ENCODE measurements around the gene RYR3.

The RYR3 gene

DNA sequence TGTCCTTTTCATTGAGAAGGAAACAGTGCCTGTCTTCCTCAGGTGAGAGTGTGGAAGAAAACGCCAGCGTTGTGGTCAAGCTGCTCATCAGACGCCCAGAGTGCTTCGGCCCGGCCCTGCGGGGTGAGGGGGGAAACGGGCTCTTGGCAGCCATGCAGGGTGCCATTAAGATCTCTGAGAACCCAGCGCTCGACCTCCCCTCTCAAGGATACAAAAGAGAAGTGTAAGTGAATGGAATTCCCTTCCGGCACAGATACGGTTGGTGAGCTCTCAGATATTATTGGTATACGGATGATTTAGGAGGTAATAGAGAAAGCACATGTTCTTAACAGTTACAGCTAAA, 411.9 kb downstream of the RYR3 start (continued):
- TF ChIP-seq ZNF157 (tag by site-specific recombination; IDR thresholded peaks at IDR 0.05), result no peak

GRCh38 chr15:33724321-33725036, 413.7 kb downstream of the RYR3 start:
- TF ChIP-seq, protein P1, sequence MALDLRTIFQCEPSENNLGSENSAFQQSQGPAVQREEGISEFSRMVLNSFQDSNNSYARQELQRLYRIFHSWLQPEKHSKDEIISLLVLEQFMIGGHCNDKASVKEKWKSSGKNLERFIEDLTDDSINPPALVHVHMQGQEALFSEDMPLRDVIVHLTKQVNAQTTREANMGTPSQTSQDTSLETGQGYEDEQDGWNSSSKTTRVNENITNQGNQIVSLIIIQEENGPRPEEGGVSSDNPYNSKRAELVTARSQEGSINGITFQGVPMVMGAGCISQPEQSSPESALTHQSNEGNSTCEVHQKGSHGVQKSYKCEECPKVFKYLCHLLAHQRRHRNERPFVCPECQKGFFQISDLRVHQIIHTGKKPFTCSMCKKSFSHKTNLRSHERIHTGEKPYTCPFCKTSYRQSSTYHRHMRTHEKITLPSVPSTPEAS (tag by site-specific recombination; IDR thresholded peaks at IDR 0.05), result no peak
- TF ChIP-seq KLF17 (tag by site-specific recombination; IDR thresholded peaks at IDR 0.05) (no peak), ZNF10 (tag by site-specific recombination; IDR thresholded peaks at IDR 0.05) (no peak), ZNF324 (tag by site-specific recombination; IDR thresholded peaks at IDR 0.05) (no peak), ZBTB48 (tag by site-specific recombination; IDR thresholded peaks at IDR 0.05) (no peak)
- ChIA-PET CTCF (interaction anchor here (0.7 to 1.1 kb wide), 2 partner anchors 11 to 415 kb away, joined by 3 to 4 read pairs; no protein-coding TSS in a partner anchor), POLR2A (no interaction called here)

DNA sequence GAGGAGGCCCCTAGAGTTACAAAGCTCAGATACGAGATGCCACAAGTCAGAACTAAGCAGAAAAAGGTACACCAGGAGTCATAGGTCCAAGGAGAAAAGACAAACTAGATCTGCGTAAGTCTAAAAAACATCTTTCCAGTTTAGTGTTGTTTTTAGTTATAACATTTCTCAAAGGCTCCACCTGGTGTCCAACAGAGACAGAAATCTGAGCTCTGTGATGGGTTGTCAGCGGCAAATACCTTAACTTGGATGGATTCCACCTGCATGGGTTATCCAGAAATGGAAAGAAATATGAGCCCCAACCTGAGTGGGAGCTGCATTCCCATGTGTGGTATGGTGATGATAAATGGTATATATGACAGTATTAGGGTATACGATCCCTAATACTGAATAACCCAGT, 418.9 kb downstream of the RYR3 start:
- Histone ChIP-seq H3K4me3 (ENCODE audit: low read depth, low read length) (no peak overlapping the region), H3K4me1 (ENCODE audit: control insufficient read depth, insufficient read depth, low read length) (no peaks in the 10 kb centered on the region), H3K27ac (ENCODE audit: extremely low read depth, low read depth, low read length) (no peak overlapping the region), H3K36me3 (ENCODE audit: control insufficient read depth in 2 of 2, insufficient read depth in 1 of 2, low read length in 2 of 2) (no peaks in the 10 kb centered on the region), H3K9me3 (ENCODE audit: control insufficient read depth, insufficient read depth, low read depth, low read length) (no peaks in the 10 kb centered on the region)
- ChIA-PET POLR2A (no interaction called here), CTCF (interaction anchor here (0.6 to 2.5 kb wide), 10 partner anchors 8 to 514 kb away, joined by 3 to 10 read pairs (median 4); no protein-coding TSS in a partner anchor)
- no peak for TF ChIP-seq ZBTB21 (tag by site-specific recombination; IDR thresholded peaks at IDR 0.05)

More at GRCh38 chr15:33724321-33725036, 413.7 kb downstream of the RYR3 start:
- no peaks in the 10 kb centered on the region for H3K36me3 ChIP-seq (ENCODE audit: control insufficient read depth in 2 of 2, insufficient read depth in 1 of 2, low read length in 2 of 2)
- H3K4me3 ChIP-seq (ENCODE audit: low read depth, low read length), result no peak overlapping the region
- no peak overlapping the region for H3K27ac ChIP-seq (ENCODE audit: extremely low read depth, low read depth, low read length)
- no peaks in the 10 kb centered on the region for H3K9me3 ChIP-seq (ENCODE audit: control insufficient read depth, insufficient read depth, low read depth, low read length)
- H3K4me1 ChIP-seq (ENCODE audit: control insufficient read depth, insufficient read depth, low read length), result no peaks in the 10 kb centered on the region

DNA sequence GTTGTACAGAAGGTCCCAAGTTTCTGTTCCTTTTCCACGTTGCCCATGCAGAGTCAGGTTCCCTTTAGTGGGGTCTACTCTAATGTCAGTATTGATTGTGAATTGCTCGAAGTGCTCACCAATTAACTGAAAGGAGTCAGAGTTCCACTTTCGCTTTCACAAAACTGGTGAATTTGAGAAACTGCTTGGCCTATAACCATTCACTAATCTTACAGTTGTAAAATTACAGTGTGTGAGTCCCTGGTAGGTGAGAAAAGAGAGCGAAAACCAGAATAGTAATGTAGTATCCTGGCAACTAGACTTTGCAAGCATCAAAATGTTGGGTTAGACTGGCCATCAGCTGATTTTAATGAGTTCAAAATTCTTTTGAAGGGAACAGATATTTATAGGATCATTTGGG, 420.0 kb downstream of the RYR3 start:
- POLR2A ChIA-PET, result no interaction called here
- H3K36me3 ChIP-seq (ENCODE audit: control insufficient read depth in 2 of 2, insufficient read depth in 1 of 2, low read length in 2 of 2), result no peaks in the 10 kb centered on the region
- no peak overlapping the region for H3K4me3 ChIP-seq (ENCODE audit: low read depth, low read length)
- H3K27ac ChIP-seq (ENCODE audit: extremely low read depth, low read depth, low read length), result no peak overlapping the region
- H3K9me3 ChIP-seq (ENCODE audit: control insufficient read depth, insufficient read depth, low read depth, low read length), result no peaks in the 10 kb centered on the region
- H3K4me1 ChIP-seq (ENCODE audit: control insufficient read depth, insufficient read depth, low read length), result no peaks in the 10 kb centered on the region
- CTCF ChIA-PET, result interaction anchor here (1.2 to 2.5 kb wide), 3 partner anchors 9 to 438 kb away, joined by 4 to 10 read pairs (median 4); no protein-coding TSS in a partner anchor
- TF ChIP-seq ZNF366 (tag by site-specific recombination; conservative IDR thresholded peaks at IDR 0.05), result no peak
- TF ChIP-seq, protein P2, sequence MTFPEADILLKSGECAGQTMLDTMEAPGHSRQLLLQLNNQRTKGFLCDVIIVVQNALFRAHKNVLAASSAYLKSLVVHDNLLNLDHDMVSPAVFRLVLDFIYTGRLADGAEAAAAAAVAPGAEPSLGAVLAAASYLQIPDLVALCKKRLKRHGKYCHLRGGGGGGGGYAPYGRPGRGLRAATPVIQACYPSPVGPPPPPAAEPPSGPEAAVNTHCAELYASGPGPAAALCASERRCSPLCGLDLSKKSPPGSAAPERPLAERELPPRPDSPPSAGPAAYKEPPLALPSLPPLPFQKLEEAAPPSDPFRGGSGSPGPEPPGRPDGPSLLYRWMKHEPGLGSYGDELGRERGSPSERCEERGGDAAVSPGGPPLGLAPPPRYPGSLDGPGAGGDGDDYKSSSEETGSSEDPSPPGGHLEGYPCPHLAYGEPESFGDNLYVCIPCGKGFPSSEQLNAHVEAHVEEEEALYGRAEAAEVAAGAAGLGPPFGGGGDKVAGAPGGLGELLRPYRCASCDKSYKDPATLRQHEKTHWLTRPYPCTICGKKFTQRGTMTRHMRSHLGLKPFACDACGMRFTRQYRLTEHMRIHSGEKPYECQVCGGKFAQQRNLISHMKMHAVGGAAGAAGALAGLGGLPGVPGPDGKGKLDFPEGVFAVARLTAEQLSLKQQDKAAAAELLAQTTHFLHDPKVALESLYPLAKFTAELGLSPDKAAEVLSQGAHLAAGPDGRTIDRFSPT (tag by site-specific recombination; IDR thresholded peaks at IDR 0.05), result no peak
- no peak for TF ChIP-seq SCRT1 (tag by site-specific recombination; IDR thresholded peaks at IDR 0.05; ENCODE audit: borderline replicate concordance)
- TF ChIP-seq KLF8 (tag by site-specific recombination; IDR thresholded peaks at IDR 0.05), result no peak
- TF ChIP-seq, protein P3, sequence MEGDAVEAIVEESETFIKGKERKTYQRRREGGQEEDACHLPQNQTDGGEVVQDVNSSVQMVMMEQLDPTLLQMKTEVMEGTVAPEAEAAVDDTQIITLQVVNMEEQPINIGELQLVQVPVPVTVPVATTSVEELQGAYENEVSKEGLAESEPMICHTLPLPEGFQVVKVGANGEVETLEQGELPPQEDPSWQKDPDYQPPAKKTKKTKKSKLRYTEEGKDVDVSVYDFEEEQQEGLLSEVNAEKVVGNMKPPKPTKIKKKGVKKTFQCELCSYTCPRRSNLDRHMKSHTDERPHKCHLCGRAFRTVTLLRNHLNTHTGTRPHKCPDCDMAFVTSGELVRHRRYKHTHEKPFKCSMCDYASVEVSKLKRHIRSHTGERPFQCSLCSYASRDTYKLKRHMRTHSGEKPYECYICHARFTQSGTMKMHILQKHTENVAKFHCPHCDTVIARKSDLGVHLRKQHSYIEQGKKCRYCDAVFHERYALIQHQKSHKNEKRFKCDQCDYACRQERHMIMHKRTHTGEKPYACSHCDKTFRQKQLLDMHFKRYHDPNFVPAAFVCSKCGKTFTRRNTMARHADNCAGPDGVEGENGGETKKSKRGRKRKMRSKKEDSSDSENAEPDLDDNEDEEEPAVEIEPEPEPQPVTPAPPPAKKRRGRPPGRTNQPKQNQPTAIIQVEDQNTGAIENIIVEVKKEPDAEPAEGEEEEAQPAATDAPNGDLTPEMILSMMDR (tag by site-specific recombination; IDR thresholded peaks at IDR 0.05), result no peak
- no peak for TF ChIP-seq ZNF354C (tag by site-specific recombination; IDR thresholded peaks at IDR 0.05; ENCODE audit: borderline replicate concordance, low read depth)
- TF ChIP-seq ZNF670 (tag by site-specific recombination; IDR thresholded peaks at IDR 0.05; ENCODE audit: low read depth), result no peak
- TF ChIP-seq ZNF311 (tag by site-specific recombination; IDR thresholded peaks at IDR 0.05; ENCODE audit: borderline replicate concordance), result no peak
- TF ChIP-seq PRDM2 (tag by site-specific recombination; IDR thresholded peaks at IDR 0.05; ENCODE audit: borderline replicate concordance), result no peak
- no peak for TF ChIP-seq ZNF133 (tag by site-specific recombination; IDR thresholded peaks at IDR 0.05)

Data from HEK293 (cell line).